GM20000 (cell line): ENCODE measurements around the gene HDAC4.

Source experiments
- DNase-seq: peaks from one replicate; pipeline ENCODE4 v3.0.0; 2012; ENCODE audit warnings: low spot score
- TF ChIP-seq, protein P1 (sequence below): IDR thresholded peaks from 2 replicates; pipeline ENCODE4 v1.5.1; 2012; ENCODE audit warnings: mild to moderate bottlenecking, control low read depth; ENCODE audit errors: extremely low read depth, missing control alignments

Gene HDAC4

GRCh38 chr2:239235311-239235710, 165.5 kb downstream of the HDAC4 start:
- TF ChIP-seq, protein P1, sequence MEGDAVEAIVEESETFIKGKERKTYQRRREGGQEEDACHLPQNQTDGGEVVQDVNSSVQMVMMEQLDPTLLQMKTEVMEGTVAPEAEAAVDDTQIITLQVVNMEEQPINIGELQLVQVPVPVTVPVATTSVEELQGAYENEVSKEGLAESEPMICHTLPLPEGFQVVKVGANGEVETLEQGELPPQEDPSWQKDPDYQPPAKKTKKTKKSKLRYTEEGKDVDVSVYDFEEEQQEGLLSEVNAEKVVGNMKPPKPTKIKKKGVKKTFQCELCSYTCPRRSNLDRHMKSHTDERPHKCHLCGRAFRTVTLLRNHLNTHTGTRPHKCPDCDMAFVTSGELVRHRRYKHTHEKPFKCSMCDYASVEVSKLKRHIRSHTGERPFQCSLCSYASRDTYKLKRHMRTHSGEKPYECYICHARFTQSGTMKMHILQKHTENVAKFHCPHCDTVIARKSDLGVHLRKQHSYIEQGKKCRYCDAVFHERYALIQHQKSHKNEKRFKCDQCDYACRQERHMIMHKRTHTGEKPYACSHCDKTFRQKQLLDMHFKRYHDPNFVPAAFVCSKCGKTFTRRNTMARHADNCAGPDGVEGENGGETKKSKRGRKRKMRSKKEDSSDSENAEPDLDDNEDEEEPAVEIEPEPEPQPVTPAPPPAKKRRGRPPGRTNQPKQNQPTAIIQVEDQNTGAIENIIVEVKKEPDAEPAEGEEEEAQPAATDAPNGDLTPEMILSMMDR, result no peak
- no peak for DNase-seq

- DNase-seq, result no peak
- TF ChIP-seq, protein P1, result no peak
These were observed 166.3 kb downstream of the HDAC4 start for GRCh38 chr2:239234191-239235175.

GRCh38 chr2:239233576-239233975, 167.2 kb downstream of the HDAC4 start:
- no peak for DNase-seq
- TF ChIP-seq, protein P1, result no peak

GRCh38 chr2:239232195-239232578, 168.6 kb downstream of the HDAC4 start:
- TF ChIP-seq, protein P1, result no peak
- DNase-seq, result no peak

- no peak for DNase-seq
- TF ChIP-seq, protein P1, result no peak
These were observed 169.3 kb downstream of the HDAC4 start for GRCh38 chr2:239231231-239232194.

- TF ChIP-seq, protein P1, result no peak
- no peak for DNase-seq
These were observed 170.3 kb downstream of the HDAC4 start for GRCh38 chr2:239230318-239231052.
